ENCODE measurements around the gene RABGAP1. TPM values are rescaled to one million over a fixed set of nuclear protein-coding genes. Genes with fewer than 3 reads are reported as not detected.

The RABGAP1 gene
- total RNA-seq, 2 experiments from 2014 or later, result 20.6 to 24.9 TPM

DNA sequence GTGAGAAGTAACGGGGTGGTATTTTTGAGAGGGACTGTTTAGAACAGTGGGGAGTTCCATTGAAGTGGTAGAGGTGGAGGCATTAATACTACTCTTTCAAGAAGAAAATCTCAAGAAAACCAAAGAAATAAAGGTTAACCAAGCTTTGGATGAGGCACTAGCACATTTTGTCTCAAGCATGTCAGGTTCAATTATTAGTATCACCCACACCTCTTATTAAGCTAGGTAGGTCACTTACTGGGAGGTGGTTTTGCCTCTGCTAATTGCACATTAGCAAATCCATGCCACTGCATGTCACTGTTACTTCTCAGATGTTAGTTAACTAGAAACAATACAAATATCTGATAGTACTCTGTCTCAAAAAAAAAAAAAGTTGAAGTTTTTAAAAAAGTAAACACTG, 10.2 kb downstream of the RABGAP1 start:
- Histone ChIP-seq H3K27me3 (ENCODE audit: control insufficient read depth in 1 of 2, insufficient read depth in 2 of 2, low read length in 2 of 2) (no peaks in the 10 kb centered on the region), H3K36me3 (ENCODE audit: insufficient read depth, low read length) (no peaks in the 10 kb centered on the region), H3K27ac (ENCODE audit: low read depth in 1 of 2, low read length in 2 of 2) (no peak overlapping the region), H3K4me3 (ENCODE audit: low read length) (no peak overlapping the region), H3K4me1 (ENCODE audit: insufficient read depth, low read length) (no peaks in the 10 kb centered on the region), H3K9me3 (ENCODE audit: control insufficient read depth in 1 of 2, insufficient read depth in 1 of 2, low read length in 2 of 2) (no peaks in the 10 kb centered on the region)
- peaks cover 9% of the 10 kb centered on the region for H3K36me3 Mint-ChIP-seq (ENCODE audit: low read depth)
- ATAC-seq (ENCODE audit: poor library complexity) (no peak), DNase-seq (no peak)
- CTCF ChIA-PET, result no interaction called here
- POLR2A ChIA-PET, result no interaction called here
- no peak overlapping the region for H3K4me3 Mint-ChIP-seq
- no peak overlapping the region for H3K27ac Mint-ChIP-seq
- no peak for TF ChIP-seq CTCF (IDR thresholded peaks at IDR 0.05)
- H3K9me3 Mint-ChIP-seq, result no peaks in the 10 kb centered on the region
- H3K27me3 Mint-ChIP-seq, result no peaks in the 10 kb centered on the region
- H3K4me1 Mint-ChIP-seq (ENCODE audit: low read depth), result peaks cover 62% of the 10 kb centered on the region
- intact Hi-C loops (cut with DNase I, micrococcal nuclease), result no loop called here

DNA sequence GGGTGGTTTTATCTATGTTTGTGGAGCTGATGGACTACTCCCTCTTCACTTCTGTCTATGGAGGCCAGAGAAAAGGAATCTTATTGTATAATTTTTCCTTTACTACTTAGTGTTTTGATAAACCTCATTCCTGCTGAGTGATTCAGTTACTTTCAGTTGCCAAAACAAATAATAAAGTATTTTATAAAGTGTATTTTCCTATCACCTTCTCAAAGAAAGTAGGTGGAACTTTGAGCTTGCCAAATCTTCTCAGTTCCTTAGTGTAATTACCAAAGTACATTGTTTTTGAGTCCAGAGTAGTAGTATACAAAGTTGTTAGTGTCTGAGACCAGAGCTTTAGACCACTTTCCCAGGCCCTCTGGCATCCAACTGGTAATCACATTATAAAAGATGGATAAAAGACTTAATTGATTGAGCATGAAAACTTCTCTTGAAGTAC, 13.5 kb downstream of the RABGAP1 start:
- Histone ChIP-seq H3K4me3 (ENCODE audit: low read length) (no peak overlapping the region), H3K36me3 (ENCODE audit: insufficient read depth, low read length) (peaks cover 8% of the 10 kb centered on the region), H3K27me3 (ENCODE audit: control insufficient read depth in 1 of 2, insufficient read depth in 2 of 2, low read length in 2 of 2) (no peaks in the 10 kb centered on the region), H3K27ac (ENCODE audit: low read depth in 1 of 2, low read length in 2 of 2) (no peak overlapping the region), H3K4me1 (ENCODE audit: insufficient read depth, low read length) (no peaks in the 10 kb centered on the region), H3K9me3 (ENCODE audit: control insufficient read depth in 1 of 2, insufficient read depth in 1 of 2, low read length in 2 of 2) (no peaks in the 10 kb centered on the region)
- Mint-ChIP-seq H3K27me3 (no peaks in the 10 kb centered on the region), H3K4me1 (ENCODE audit: low read depth) (peaks cover 40% of the 10 kb centered on the region), H3K36me3 (ENCODE audit: low read depth) (peaks cover 30% of the 10 kb centered on the region), H3K9me3 (no peaks in the 10 kb centered on the region), H3K4me3 (no peak overlapping the region), H3K27ac (no peak overlapping the region)
- POLR2A ChIA-PET, result no interaction called here
- TF ChIP-seq CTCF (IDR thresholded peaks at IDR 0.05), result no peak
- intact Hi-C loops (cut with DNase I, micrococcal nuclease), result no loop called here
- ATAC-seq (ENCODE audit: poor library complexity), result no peak
- DNase-seq, result no peak
- CTCF ChIA-PET, result no interaction called here

GRCh38 chr9:122955961-122956360, 15.1 kb downstream of the RABGAP1 start:
- ATAC-seq (ENCODE audit: poor library complexity) (no peak), DNase-seq (no peak)
- Histone ChIP-seq H3K4me1 (ENCODE audit: insufficient read depth, low read length) (no peaks in the 10 kb centered on the region), H3K36me3 (ENCODE audit: insufficient read depth, low read length) (peaks cover 20% of the 10 kb centered on the region), H3K4me3 (ENCODE audit: low read length) (no peak overlapping the region), H3K27ac (ENCODE audit: low read depth in 1 of 2, low read length in 2 of 2) (no peak overlapping the region), H3K27me3 (ENCODE audit: control insufficient read depth in 1 of 2, insufficient read depth in 2 of 2, low read length in 2 of 2) (no peaks in the 10 kb centered on the region), H3K9me3 (ENCODE audit: control insufficient read depth in 1 of 2, insufficient read depth in 1 of 2, low read length in 2 of 2) (no peaks in the 10 kb centered on the region)
- ChIA-PET CTCF (no interaction called here), POLR2A (interaction anchor here (0.9 kb wide), 1 partner anchor 14 kb away, joined by 3 read pairs; no protein-coding TSS in a partner anchor)
- intact Hi-C loops (cut with DNase I, micrococcal nuclease), result no loop called here
- H3K27me3 Mint-ChIP-seq, result no peaks in the 10 kb centered on the region
- H3K27ac Mint-ChIP-seq, result no peak overlapping the region
- no peaks in the 10 kb centered on the region for H3K9me3 Mint-ChIP-seq
- peaks cover 42% of the 10 kb centered on the region for H3K36me3 Mint-ChIP-seq (ENCODE audit: low read depth)
- no peak for TF ChIP-seq CTCF (IDR thresholded peaks at IDR 0.05)
- peaks cover 25% of the 10 kb centered on the region for H3K4me1 Mint-ChIP-seq (ENCODE audit: low read depth)
- H3K4me3 Mint-ChIP-seq, result no peak overlapping the region
